ENCODE data around the gene ITGA8. TPM values are rescaled to one million over a fixed set of nuclear protein-coding genes. Genes with fewer than 3 reads are reported as not detected.

Gene ITGA8
- total RNA-seq, 3 donors from 2014 or later (not counting 1 experiment from before 2014, with no cell fraction given): not detected

DNA sequence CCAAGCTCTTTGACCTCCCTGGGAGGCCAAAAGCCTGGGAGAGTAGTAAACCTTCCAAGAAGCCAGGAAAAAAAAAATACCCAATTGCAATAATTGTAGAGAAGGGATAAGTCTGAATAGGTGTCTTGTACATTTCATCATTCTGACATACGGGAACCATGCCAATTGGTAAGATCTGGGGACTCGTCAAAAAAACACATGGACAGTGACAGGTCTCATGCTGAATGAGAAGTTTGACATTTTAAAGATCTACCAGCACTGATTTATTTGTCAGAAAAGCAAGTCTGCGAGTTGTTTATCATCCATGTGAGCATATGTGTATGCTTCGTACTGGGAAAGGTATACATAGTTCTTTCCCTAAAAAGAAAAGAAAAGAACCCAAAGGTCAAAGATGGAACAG, 4.1 kb upstream of the ITGA8 start:
- H3K4me3 Mint-ChIP-seq: no peak overlapping the region
- Histone ChIP-seq H3K27me3 (ENCODE audit: control insufficient read depth, insufficient read depth, low read length) (peaks cover 9% of the 10 kb centered on the region), H3K36me3 (ENCODE audit: control insufficient read depth, insufficient read depth, low read length) (no peaks in the 10 kb centered on the region), H3K9me3 (ENCODE audit: control insufficient read depth, insufficient read depth, low read length) (no peaks in the 10 kb centered on the region), H3K4me3 (ENCODE audit: low read length) (no peak overlapping the region), H3K27ac (ENCODE audit: low read length) (no peak overlapping the region), H3K4me1 (ENCODE audit: control insufficient read depth, insufficient read depth, low read length) (no peaks in the 10 kb centered on the region)
- intact Hi-C loops (cut with micrococcal nuclease): no loop called here
- 83% methylated on average over 3 of the region's 4 CpGs for WGBS (ENCODE audit: insufficient coverage)
- H3K27ac Mint-ChIP-seq: no peak overlapping the region
- H3K4me1 Mint-ChIP-seq: no peaks in the 10 kb centered on the region
- no peak for ATAC-seq
- H3K27me3 Mint-ChIP-seq (ENCODE audit: low read depth in 2 of 2): peaks cover 21 to 31% of the 10 kb centered on the region in 2 donors
- DNase-seq: no peak
- TF ChIP-seq, protein P1, sequence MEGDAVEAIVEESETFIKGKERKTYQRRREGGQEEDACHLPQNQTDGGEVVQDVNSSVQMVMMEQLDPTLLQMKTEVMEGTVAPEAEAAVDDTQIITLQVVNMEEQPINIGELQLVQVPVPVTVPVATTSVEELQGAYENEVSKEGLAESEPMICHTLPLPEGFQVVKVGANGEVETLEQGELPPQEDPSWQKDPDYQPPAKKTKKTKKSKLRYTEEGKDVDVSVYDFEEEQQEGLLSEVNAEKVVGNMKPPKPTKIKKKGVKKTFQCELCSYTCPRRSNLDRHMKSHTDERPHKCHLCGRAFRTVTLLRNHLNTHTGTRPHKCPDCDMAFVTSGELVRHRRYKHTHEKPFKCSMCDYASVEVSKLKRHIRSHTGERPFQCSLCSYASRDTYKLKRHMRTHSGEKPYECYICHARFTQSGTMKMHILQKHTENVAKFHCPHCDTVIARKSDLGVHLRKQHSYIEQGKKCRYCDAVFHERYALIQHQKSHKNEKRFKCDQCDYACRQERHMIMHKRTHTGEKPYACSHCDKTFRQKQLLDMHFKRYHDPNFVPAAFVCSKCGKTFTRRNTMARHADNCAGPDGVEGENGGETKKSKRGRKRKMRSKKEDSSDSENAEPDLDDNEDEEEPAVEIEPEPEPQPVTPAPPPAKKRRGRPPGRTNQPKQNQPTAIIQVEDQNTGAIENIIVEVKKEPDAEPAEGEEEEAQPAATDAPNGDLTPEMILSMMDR (IDR thresholded peaks at IDR 0.05): no peak
- H3K9me3 Mint-ChIP-seq: peaks cover 0 to 2% of the 10 kb centered on the region in 2 donors
- H3K36me3 Mint-ChIP-seq: no peaks in the 10 kb centered on the region

DNA sequence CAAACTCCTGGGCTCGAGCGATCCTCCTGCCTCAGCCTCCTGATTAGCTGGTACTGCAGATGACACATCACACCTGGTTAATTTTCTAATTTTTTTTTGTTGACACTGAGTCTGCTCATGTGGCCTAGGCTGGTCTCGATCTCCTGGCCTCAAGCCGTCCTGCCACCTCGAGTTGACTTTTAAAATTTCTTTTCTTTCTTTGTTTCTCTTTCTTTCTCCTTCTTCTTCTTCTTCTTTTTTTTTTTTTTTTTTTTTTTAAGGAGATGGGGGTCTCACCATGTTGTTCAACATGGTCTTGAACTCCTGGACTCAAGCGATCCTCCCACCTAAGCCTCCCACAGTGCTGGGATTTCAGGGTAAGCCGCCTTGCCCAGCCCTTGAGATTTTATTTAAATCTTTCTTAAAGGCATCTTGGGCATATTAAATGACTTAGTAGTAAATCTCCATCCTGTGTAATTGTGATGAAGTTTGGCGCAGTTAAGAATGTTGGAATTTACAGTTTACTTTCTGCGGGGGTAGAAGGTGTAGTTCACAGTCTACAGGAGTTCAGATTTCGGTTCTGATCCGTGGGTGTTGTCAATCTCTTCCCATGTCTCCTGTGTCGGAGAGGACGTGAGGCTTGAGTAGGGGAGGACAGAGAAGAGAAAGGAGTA, 1.0 kb upstream of the ITGA8 start:
- H3K27ac Mint-ChIP-seq: no peak overlapping the region
- H3K27ac ChIP-seq (ENCODE audit: low read length): no peak overlapping the region
- no peaks in the 10 kb centered on the region for H3K36me3 ChIP-seq (ENCODE audit: control insufficient read depth, insufficient read depth, low read length)
- no peaks in the 10 kb centered on the region for H3K9me3 ChIP-seq (ENCODE audit: control insufficient read depth, insufficient read depth, low read length)
- intact Hi-C loops (cut with micrococcal nuclease): no loop called here
- no peaks in the 10 kb centered on the region for H3K4me1 Mint-ChIP-seq
- no peak for DNase-seq
- H3K27me3 Mint-ChIP-seq (ENCODE audit: low read depth in 2 of 2): peaks cover 27 to 32% of the 10 kb centered on the region in 2 donors
- no peak overlapping the region for H3K4me3 ChIP-seq (ENCODE audit: low read length)
- TF ChIP-seq, protein P1 (IDR thresholded peaks at IDR 0.05): no peak
- H3K36me3 Mint-ChIP-seq: no peaks in the 10 kb centered on the region
- H3K9me3 Mint-ChIP-seq: no peaks in the 10 kb centered on the region
- H3K27me3 ChIP-seq (ENCODE audit: control insufficient read depth, insufficient read depth, low read length): peaks cover 11% of the 10 kb centered on the region
- H3K4me3 Mint-ChIP-seq: no peak overlapping the region
- WGBS (ENCODE audit: insufficient coverage): 86% methylated on average over 11 of the region's 13 CpGs
- no peak for ATAC-seq
- no peaks in the 10 kb centered on the region for H3K4me1 ChIP-seq (ENCODE audit: control insufficient read depth, insufficient read depth, low read length)

DNA sequence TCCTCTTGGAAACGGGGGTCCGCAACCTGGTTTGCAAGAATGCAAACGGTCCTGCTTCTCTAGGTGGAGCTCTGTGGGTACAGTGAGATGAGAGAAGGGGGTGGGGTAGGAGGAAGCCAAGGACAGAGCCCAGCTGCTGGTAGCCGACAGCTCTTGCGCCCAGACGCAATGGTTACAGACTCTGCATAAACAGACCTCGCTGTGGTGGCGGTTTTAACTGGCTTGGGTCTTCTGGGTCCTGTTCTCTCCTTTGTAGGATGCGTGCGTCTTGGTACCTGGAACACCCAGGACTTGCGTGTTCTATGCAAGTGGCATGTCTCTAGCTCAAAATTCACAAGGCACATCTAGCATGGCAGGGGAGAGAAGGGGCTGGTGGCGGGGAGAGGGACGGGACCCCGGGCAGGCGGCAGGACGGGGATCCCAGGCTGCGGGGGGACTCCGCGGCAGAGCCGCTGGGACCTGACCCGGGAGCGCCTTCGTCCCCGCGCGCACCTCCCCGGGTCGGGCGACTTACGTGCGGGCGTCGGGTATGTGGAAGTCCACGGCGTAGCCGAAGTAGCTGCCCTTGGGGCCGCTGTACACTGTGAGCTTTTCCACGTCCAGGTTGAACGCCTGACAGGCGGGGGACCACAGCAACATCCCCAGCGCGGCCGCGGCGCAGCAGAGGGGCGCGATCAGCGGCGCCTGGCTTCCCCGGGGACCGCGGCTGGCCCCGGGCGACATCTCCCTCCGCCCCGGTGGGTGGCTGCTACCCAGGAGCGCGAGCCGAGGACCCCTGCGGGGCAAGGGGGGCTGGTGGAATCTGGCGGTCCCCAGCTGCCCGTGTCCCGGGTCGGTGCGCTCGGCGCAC, 448 bp downstream of the ITGA8 start:
- TF ChIP-seq, protein P1 (IDR thresholded peaks at IDR 0.05): no peak
- Mint-ChIP-seq H3K36me3 (no peaks in the 10 kb centered on the region), H3K4me1 (no peaks in the 10 kb centered on the region), H3K27ac (no peak overlapping the region), H3K27me3 (ENCODE audit: low read depth in 2 of 2) (peaks cover 27 to 38% of the 10 kb centered on the region in 2 donors), H3K4me3 (no peak overlapping the region), H3K9me3 (no peaks in the 10 kb centered on the region)
- H3K4me3 ChIP-seq (ENCODE audit: low read length): no peak overlapping the region
- H3K4me1 ChIP-seq (ENCODE audit: control insufficient read depth, insufficient read depth, low read length): no peaks in the 10 kb centered on the region
- DNase-seq (no peak), ATAC-seq (no peak)
- no peaks in the 10 kb centered on the region for H3K36me3 ChIP-seq (ENCODE audit: control insufficient read depth, insufficient read depth, low read length)
- H3K27ac ChIP-seq (ENCODE audit: low read length): no peak overlapping the region
- 4% methylated on average over 67 of the region's 67 CpGs for WGBS (ENCODE audit: insufficient coverage)
- H3K9me3 ChIP-seq (ENCODE audit: control insufficient read depth, insufficient read depth, low read length): no peaks in the 10 kb centered on the region
- intact Hi-C loops (cut with micrococcal nuclease): no loop called here
- H3K27me3 ChIP-seq (ENCODE audit: control insufficient read depth, insufficient read depth, low read length): peaks cover 11% of the 10 kb centered on the region
